IMR-90 (cell line): ENCODE results near the gene CALN1. TPM values are rescaled to one million over a fixed set of nuclear protein-coding genes. Genes with fewer than 3 reads are reported as not detected.

ENCODE experiments used
- ATAC-seq: fragments of 200-7000 bp; cut with Tn5 transposase; 2 replicates; pipeline ENCODE4 v1.9.1; 2020; ENCODE audit warnings: low read depth, mild to moderate bottlenecking, moderate library complexity
- BruUV-seq: library from RNA; stranded (reverse); fragments of 400-500 nt; replicated peaks from 2 replicates; lab custom pipeline; 2021; lab: Mats Ljungman, UMichigan
- CTCF ChIA-PET: fragments of 300-600 bp; formaldehyde crosslinking; extraction: SDS; loops from one replicate; lab custom pipeline; 2021; ENCODE audit warnings: antibody characterized with exemption; lab: Yijun Ruan, JAX
- POLR2A ChIA-PET: fragments of 300-600 bp; sonication (Branson Sonifier 250); formaldehyde crosslinking; loops from one replicate; lab custom pipeline; 2022; ENCODE audit warnings: antibody characterized with exemption; ENCODE audit not compliant: unreplicated experiment; lab: Charles Lee
- DNase-seq: peaks from one replicate; pipeline ENCODE4 v3.0.0; 2013
- H2AFZ ChIP-seq: replicated peaks from 2 replicates; pipeline ENCODE3; 2013; ENCODE audit warnings: low read length, mild to moderate bottlenecking; ENCODE audit not compliant: poor library complexity
- H2AK5ac ChIP-seq: 2 replicates; pipeline ENCODE4 v1.6.1; 2013; ENCODE audit warnings: low read depth, low read length, inconsistent platforms
- H2AK9ac ChIP-seq: replicated peaks from 2 replicates; pipeline ENCODE3; 2013; ENCODE audit warnings: mild to moderate bottlenecking, low read depth, low read length, moderate library complexity; ENCODE audit not compliant: poor library complexity
- H2BK120ac ChIP-seq: 2 replicates; pipeline ENCODE4 v1.6.1; 2013; ENCODE audit warnings: low read depth, low read length, inconsistent platforms
- H2BK15ac ChIP-seq: 3 replicates; pipeline ENCODE4 v1.6.1; 2013; ENCODE audit warnings: low read depth, low read length, inconsistent platforms
- H2BK20ac ChIP-seq: 2 replicates; pipeline ENCODE4 v1.6.1; 2013; ENCODE audit warnings: low read depth, mild to moderate bottlenecking, inconsistent platforms, low read length, moderate library complexity
- H2BK5ac ChIP-seq: 2 replicates; pipeline ENCODE4 v1.6.1; 2013; ENCODE audit warnings: mild to moderate bottlenecking, low read depth, low read length, inconsistent platforms; ENCODE audit not compliant: poor library complexity, severe bottlenecking
- H3K14ac ChIP-seq: replicated peaks from 2 replicates; pipeline ENCODE4 v1.6.1; 2013; ENCODE audit warnings: low read depth, low read length, inconsistent platforms
- H3K18ac ChIP-seq: 2 replicates; pipeline ENCODE4 v1.6.1; 2013; ENCODE audit warnings: low read depth, low read length, control low read depth
- H3K23ac ChIP-seq: 2 replicates; pipeline ENCODE4 v1.6.1; 2013; ENCODE audit warnings: low read depth, low read length, inconsistent platforms
- H3K27ac ChIP-seq: 2 replicates; pipeline ENCODE4 v1.5.1; 2013; ENCODE audit warnings: mild to moderate bottlenecking, control low read depth, low read length; ENCODE audit not compliant: insufficient read depth
- H3K27me3 ChIP-seq: 2 replicates; pipeline ENCODE4 v1.6.1; 2013; ENCODE audit warnings: low read length; ENCODE audit not compliant: control insufficient read depth, insufficient read depth
- H3K36me3 ChIP-seq: 2 replicates; pipeline ENCODE4 v1.6.1; 2013; ENCODE audit warnings: low read length, mixed read lengths; ENCODE audit not compliant: control insufficient read depth, insufficient read depth
- H3K4ac ChIP-seq: 2 replicates; pipeline ENCODE4 v1.6.1; 2013; ENCODE audit warnings: low read depth, low read length, inconsistent platforms
- H3K4me1 ChIP-seq: 2 replicates; pipeline ENCODE4 v1.6.1; 2013; ENCODE audit warnings: low read length, mixed read lengths; ENCODE audit not compliant: control insufficient read depth, insufficient read depth
- H3K4me2 ChIP-seq: 2 replicates; pipeline ENCODE4 v1.6.1; 2013; ENCODE audit warnings: low read depth, mild to moderate bottlenecking, control low read depth, low read length, moderate library complexity
- H3K4me3 ChIP-seq: 2 replicates; pipeline ENCODE4 v1.5.1; 2013; ENCODE audit warnings: low read depth, mild to moderate bottlenecking, control low read depth, low read length, moderate library complexity; ENCODE audit not compliant: insufficient read depth
- H3K56ac ChIP-seq: 2 replicates; pipeline ENCODE4 v1.6.1; 2013; ENCODE audit warnings: low read length, inconsistent platforms; ENCODE audit not compliant: insufficient read depth; ENCODE audit errors: extremely low read depth
- H3K79me1 ChIP-seq, 2 experiments: 2 replicates each; pipeline ENCODE4 v1.6.1; 2013; ENCODE audit warnings: low read length in 2 of 2, inconsistent platforms in 1 of 2, low read depth in 1 of 2
- H3K9ac ChIP-seq: 2 replicates; pipeline ENCODE4 v1.6.1; 2013; ENCODE audit warnings: low read depth, low read length, control low read depth
- H3K9me1 ChIP-seq: 2 replicates; pipeline ENCODE4 v1.6.1; 2013; ENCODE audit warnings: low read length, inconsistent platforms; ENCODE audit not compliant: insufficient read depth
- H3K9me3 ChIP-seq: 2 replicates; pipeline ENCODE4 v1.6.1; 2013; ENCODE audit warnings: low read length; ENCODE audit not compliant: control insufficient read depth, insufficient read depth
- H4K20me1 ChIP-seq: 2 replicates; pipeline ENCODE4 v1.6.1; 2013; ENCODE audit warnings: low read length, inconsistent platforms; ENCODE audit not compliant: insufficient read depth
- H4K5ac ChIP-seq: 2 replicates; pipeline ENCODE4 v1.6.1; 2013; ENCODE audit warnings: mild to moderate bottlenecking, low read depth, low read length, control low read depth
- H4K8ac ChIP-seq, 2 experiments: 2 replicates each; pipeline ENCODE4 v1.6.1; 2013; ENCODE audit warnings: low read depth in 2 of 2, low read length in 2 of 2, control low read depth in 1 of 2, inconsistent platforms in 1 of 2
- H4K91ac ChIP-seq: 2 replicates; pipeline ENCODE4 v1.6.1; 2013; ENCODE audit warnings: low read depth, low read length, inconsistent platforms; ENCODE audit not compliant: insufficient read depth
- RAD21 ChIP-seq: IDR thresholded peaks from 2 replicates; pipeline ENCODE4 v1.6.1; 2012; ENCODE audit warnings: low read length, improper control_type of control experiment
- RCOR1 ChIP-seq: IDR thresholded peaks from 2 replicates; pipeline ENCODE4 v1.6.1; 2012; ENCODE audit warnings: mild to moderate bottlenecking, low read length, improper control_type of control experiment; ENCODE audit not compliant: insufficient replicate concordance
- WGBS, 2 experiments: methylation state at CpG; one replicate each; pipeline versions ENCODE4 v1.1.5 to v1.1.7; 2013; ENCODE audit warnings: missing lambda C conversion rate in 2 of 2; ENCODE audit not compliant: insufficient read length in 1 of 2; ENCODE audit errors: extremely low coverage in 2 of 2; 5-methylcytosine and 5-hydroxymethylcytosine counted together
- dilution Hi-C: fragments of 300-500 bp; cut with HindIII; formaldehyde crosslinking; loops from one replicate; pipeline ENCODE4 v1.14.3; 2018; ENCODE audit warnings: low sequenced_read_pairs; ENCODE audit not compliant: unreplicated experiment
- in situ Hi-C: fragments of 300-500 bp; cut with MboI; formaldehyde crosslinking; loops from 3 replicates; pipeline ENCODE4 v1.14.3; 2019; ENCODE audit warnings: low sequenced_read_pairs, inconsistent platforms, mixed read lengths
- intact Hi-C: fragments of 100-400 bp; cut with micrococcal nuclease; formaldehyde crosslinking; loops from 2 replicates; pipeline ENCODE4 v1.10.0; 2022
- polyA plus RNA-seq, 3 experiments: library from polyadenylated mRNA; depleted of rRNA; stranded (reverse); fragments of >200 nt; gene quantifications; 2 replicates each; pipeline ENCODE4 v1.2.3, GENCODE V29; 2012; ENCODE audit warnings: low replicate concordance in 1 of 3
- total RNA-seq: library from RNA; depleted of rRNA; stranded (reverse); fragments of >200 nt; gene quantifications from 2 replicates; pipeline ENCODE4 v1.2.3, GENCODE V29; 2012

CALN1 gene
- total and polyA plus RNA-seq, 2 of the 4 experiments (the other 2 are of a cell fraction) = not detected

DNA sequence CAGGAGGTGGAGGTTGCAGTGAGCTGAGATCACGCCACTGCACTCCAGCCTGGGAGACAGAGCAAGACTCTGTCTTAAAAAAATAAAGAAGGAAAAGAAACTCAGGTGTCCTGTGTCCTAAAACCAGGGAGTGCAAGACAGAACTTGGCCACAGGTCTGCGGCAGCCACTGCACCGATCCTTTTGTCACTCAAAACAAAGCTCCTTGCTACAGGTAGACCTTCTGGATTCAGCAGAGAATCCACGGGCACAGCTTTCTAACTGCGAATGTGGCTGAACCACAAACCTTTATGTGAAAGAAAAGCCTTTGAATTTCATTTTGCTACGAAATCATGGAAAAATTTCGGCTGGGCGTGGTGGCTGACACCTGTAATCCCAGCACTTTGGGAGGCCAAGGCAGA is 634.9 kb downstream of the CALN1 start:
- H3K27ac ChIP-seq = no peak overlapping the region
- no peak overlapping the region for H2AK5ac ChIP-seq
- H3K4ac ChIP-seq = no peak overlapping the region
- dilution Hi-C loops = no loop called here
- BruUV-seq = no TSS peak
- ATAC-seq (no peak), DNase-seq (no peak)
- H2BK20ac ChIP-seq = no peak overlapping the region
- no peak overlapping the region for H2AFZ ChIP-seq
- H2BK120ac ChIP-seq = no peak overlapping the region
- in situ Hi-C loops = no loop called here
- peaks cover 27% of the 10 kb centered on the region for H3K9me3 ChIP-seq
- H4K91ac ChIP-seq = no peak overlapping the region
- no peak overlapping the region for H2AK9ac ChIP-seq
- WGBS, 2 experiments = no CpG with 5 or more reads among the region's 8 CpGs
- H4K20me1 ChIP-seq = no peaks in the 10 kb centered on the region
- intact Hi-C loops = no loop called here
- H2BK5ac ChIP-seq = no peak overlapping the region
- no peaks in the 10 kb centered on the region for H3K79me1 ChIP-seq
- H3K9me1 ChIP-seq = no peaks in the 10 kb centered on the region
- ChIA-PET POLR2A (no interaction called here), CTCF (no interaction called here)
- no peak overlapping the region for H3K23ac ChIP-seq
- no peak overlapping the region for H2BK15ac ChIP-seq
- no peak overlapping the region for H3K18ac ChIP-seq
- H4K5ac ChIP-seq = no peak overlapping the region
- H3K4me3 ChIP-seq = no peak overlapping the region
- no peaks in the 10 kb centered on the region for H3K27me3 ChIP-seq
- H3K4me1 ChIP-seq = no peaks in the 10 kb centered on the region
- H3K4me2 ChIP-seq = no peak overlapping the region
- no peak overlapping the region for H3K56ac ChIP-seq
- no peak overlapping the region for H3K9ac ChIP-seq
- H4K8ac ChIP-seq = no peak overlapping the region
- no peak overlapping the region for H3K14ac ChIP-seq
- TF ChIP-seq RCOR1 = no peak
- TF ChIP-seq RAD21 = no peak
- no peaks in the 10 kb centered on the region for H3K36me3 ChIP-seq
